ENCODE results near the gene ENOPH1.

GRCh38 chr4:82397527-82397926, 32.9 kb upstream of the ENOPH1 start:
- no peak for TF ChIP-seq CTBP1 (IDR thresholded peaks at IDR 0.05; ENCODE audit: borderline replicate concordance)
- TF ChIP-seq SUZ12 (IDR thresholded peaks at IDR 0.05), result no peak
- no peak for TF ChIP-seq LEF1 (IDR thresholded peaks at IDR 0.05; ENCODE audit: borderline replicate concordance)
- no peak for TF ChIP-seq FOXA1 (IDR thresholded peaks at IDR 0.05)
- no peak for TF ChIP-seq FOXM1 (IDR thresholded peaks at IDR 0.05; ENCODE audit: borderline replicate concordance)
- TF ChIP-seq BHLHE40 (IDR thresholded peaks at IDR 0.05; ENCODE audit: borderline replicate concordance), result no peak
- TF ChIP-seq FOXK2 (IDR thresholded peaks at IDR 0.05), result no peak
- no peak for TF ChIP-seq SP1 (IDR thresholded peaks at IDR 0.05)

All from HEK293T (cell line).